HG02840 (cell line): ENCODE results near the gene NUDT13.
"Not testable (repeated sequence)": the region's sequence is repeated elsewhere in the genome, so short reads cannot be mapped to it uniquely, and the experiment has no call there.

Source experiments
- ATAC-seq: cut with Tn5 transposase; IDR thresholded peaks from one replicate; pipeline ENCODE4 v1.9.1; 2021; ENCODE audit warnings: mild to moderate bottlenecking, moderate library complexity, moderate number of reproducible peaks; ENCODE audit not compliant: unreplicated experiment, low FRiP score

Gene NUDT13

DNA sequence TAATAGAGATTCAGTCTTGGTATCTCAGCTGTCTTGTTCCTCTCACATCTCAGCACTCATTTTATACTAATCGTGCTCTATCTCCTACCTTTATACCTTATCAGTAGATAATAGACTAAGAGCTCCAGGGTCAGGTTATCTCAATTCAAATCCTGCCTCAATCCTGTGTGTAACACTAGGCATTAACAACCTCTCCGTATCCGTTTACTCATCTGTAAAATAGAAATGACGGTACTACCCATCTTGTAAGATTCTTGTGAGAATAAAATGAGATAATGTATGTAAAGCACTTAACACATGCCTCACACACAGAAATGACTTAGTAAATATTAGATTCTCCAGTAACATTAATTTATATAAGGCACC lies 13.0 kb upstream of the NUDT13 start:
- peak; percentile 6 for ATAC-seq

DNA sequence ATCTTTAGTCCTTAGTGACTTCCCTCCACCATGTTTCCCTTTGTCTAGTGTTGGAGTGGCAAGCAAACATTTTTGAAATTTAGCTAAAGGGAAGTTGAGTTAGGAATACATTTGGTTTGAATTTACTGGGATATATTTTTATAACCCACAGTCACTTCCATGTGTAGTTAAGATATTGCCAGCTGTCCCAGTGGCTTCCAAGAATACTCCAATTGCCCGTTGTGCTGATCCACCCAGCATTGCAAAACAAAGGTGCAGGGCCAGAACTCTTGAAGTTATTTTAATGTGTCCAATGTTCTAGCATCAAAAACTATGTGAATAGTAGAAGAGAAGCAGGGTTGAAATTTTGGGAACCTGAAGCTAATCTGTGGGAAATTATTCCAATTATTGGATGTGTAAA lies 11.1 kb upstream of the NUDT13 start:
- ATAC-seq = no peak

DNA sequence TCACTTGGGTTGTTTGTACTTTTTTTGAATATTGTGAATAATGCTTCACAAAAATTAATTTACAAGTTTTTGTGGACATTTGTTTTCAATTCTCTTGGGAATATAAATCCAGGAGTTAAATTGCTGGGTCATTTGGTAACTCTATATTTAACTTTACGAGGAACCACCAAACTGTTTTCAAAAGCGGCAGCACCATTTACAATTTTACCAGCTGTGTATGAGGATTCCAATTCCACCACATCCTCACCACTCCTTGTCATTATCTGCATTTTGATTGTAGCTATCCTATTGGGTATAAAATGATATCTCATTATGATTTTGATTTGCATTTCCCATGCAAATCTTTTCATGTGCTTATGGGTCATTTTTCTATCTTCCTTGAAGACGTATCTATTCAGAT lies 4.0 kb upstream of the NUDT13 start:
- no peak for ATAC-seq

DNA sequence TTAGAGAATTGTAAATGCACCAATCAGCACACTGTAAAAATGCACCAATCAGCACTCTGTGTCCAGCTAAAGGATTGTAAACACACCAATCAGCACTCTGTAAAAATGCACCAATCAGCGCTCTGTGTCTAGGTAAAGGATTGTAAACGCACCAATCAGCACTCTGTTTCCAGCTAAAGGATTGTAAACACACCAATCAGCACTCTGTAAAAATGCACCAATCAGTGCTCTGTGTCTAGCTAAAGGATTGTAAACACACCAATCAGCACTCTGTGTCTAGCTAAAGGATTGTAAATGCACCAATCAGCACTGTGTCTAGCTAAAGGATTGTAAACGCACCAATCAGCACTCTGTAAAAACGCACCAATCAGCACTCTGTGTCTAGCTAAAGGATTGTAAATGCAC lies 1.0 kb upstream of the NUDT13 start:
- ATAC-seq = not testable (repeated sequence)

DNA sequence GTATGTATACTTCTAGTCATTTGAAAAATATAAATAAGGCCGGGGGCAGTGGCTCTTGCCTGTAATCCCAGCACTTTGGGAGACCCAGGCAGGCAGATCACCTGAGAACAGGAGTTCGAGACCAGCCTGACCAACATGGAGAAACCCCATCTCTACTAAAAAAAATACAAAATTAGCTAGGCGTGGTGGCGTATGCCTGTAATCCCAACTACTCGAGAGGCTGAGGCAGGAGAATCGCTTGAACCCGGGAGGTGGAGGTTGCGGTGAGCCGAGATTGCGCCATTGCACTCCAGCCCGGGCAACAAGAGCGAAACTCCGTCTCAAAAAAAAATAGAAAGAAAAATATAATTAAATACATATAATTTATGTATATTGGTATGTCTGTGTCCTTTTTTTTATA lies 1.8 kb downstream of the NUDT13 start:
- not testable (repeated sequence) for ATAC-seq

DNA sequence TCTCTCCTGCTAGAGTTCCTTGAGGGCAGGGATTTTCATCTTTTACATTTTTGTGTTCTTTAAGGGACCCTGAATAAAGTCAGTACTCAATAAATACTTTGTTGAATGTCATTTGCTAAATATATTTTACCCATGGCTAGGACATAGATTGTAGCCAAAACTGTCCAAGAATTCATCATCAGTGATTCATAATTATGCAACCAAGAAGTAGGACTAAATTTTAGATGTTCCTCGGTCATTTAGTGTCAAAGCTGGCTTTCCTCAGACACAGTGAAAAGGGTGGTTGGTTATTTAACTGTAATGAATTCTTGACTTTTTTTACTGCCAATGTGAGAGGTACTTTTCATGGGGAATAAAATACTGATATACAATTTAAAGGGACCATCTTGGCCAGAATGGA lies 3.3 kb downstream of the NUDT13 start:
- ATAC-seq = no peak

DNA sequence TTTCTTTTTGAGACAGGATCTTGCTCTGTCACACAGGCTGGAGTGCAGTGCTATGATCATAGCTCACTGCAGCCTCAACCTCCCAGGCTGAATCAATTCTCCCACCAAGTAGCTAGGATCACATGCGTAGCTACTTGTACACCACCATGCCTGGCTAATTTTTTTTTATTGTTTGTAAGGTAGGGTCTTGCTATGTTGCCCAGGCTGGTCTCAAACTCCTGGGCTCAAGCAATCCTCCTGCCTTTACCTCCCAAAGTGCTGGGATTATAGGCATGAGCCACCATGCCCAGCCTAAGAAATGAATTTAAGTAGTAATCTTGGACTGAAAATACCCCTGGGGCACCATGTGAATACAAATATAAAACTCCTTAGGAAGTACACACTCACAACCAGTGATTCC lies 5.8 kb downstream of the NUDT13 start:
- no peak for ATAC-seq

DNA sequence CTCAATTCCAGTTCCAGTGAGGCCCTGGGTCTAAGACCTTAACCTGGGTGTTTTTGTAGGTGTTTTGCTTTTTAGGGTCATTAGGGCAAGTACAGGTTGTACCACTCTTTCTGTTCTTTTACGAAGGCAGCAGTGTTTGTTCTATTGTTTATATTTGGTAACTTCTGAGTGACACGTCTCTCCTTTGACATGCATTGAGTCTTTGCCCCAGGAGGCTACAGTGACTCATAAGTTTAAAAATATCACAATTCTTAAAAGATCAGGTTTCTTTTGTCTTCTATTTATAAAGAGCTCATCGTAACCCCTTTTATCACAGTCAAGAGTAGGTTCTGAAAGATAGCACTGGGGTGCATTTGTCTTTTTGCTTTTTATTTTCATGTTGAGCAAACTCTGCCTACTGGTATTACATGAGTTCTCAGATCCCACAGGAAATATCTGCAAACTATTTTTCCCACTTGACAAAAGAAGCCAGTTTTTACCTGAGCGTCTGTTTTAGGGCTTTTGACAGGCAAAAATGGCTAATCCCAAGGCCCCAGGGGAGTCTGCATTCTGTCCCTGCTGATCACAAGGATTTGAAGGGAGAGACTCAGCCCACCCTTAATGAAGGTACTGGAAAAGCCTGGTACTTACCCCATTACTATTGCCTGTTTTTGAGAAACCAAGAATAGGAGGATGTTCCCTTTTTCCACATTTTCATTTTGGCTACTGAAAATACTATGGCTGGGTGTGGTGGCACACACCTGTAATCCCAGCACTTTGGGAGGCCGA lies 7.9 kb downstream of the NUDT13 start:
- no peak for ATAC-seq

DNA sequence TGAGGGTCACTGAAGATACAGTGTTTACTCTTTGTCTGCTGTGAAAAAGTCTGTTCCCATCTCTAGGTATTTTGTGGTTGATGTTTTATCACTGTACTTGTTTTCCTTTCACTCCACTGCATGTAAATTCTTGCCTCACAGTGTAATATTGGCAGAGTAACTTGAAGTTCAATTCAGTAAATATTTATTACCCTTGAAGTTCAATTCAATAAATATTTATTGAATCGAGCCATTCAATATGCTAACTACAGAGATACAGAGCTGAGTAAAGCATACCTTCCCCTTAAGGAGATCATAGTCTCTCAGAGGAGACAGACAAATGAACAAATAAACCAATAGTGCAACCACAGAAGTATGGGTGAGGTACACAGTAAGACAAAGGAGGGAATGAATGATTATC lies 9.2 kb downstream of the NUDT13 start:
- no peak for ATAC-seq

DNA sequence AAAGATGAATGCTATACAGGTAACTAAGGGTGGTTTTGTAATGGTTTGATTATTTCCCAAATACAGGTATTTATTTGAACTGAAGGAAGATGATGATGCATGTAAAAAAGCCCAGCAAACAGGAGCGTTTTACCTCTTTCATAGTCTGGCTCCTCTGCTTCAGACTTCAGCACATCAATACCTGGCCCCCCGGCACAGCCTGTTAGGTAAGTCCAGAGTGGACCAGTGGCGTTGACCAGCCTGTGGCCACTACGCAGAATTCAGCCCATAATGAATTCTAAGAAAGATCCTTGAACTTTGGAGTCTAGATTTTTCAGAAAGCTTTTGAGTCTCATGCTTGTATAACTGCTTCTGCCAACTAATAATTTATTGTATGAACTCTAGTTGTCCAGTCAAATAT lies 9.7 kb downstream of the NUDT13 start:
- no peak for ATAC-seq

DNA sequence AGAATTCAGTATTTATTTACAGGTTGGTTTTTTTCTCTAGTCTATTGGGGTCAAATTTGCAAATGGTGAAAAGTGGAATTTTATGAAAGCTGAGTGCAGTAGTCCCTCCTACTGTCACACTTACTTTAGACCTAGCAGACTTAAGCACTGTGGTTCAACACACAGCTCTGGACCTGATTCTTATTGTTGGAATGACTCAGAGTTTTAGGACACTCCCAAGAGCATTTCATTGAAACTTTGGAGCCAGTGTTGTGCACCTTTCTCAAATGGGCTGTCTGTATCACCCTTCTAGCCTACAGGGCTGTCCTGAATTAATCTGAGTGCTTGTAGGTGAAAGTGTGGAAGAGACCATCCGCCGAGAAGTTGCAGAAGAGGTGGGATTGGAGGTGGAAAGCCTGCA lies 16.1 kb downstream of the NUDT13 start:
- ATAC-seq = no peak

DNA sequence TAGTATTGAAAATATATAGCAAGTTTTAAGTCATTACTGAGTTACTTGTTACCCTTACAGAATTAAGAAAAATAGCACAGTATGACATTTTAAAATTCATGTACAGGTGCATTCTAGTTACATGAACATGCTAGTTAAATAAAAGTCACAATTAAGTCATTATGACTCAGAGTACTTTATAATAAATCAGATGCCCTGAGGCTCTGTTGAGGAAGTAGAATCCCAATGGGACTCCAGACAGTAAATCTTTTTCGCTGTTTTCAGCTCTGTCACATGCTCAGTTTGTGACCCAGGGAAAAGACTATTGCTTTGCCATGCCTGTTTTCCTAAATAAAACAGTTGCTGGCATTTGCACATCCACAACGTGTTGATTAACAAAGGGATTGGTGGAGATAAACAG lies 21.0 kb downstream of the NUDT13 start:
- no peak for ATAC-seq

DNA sequence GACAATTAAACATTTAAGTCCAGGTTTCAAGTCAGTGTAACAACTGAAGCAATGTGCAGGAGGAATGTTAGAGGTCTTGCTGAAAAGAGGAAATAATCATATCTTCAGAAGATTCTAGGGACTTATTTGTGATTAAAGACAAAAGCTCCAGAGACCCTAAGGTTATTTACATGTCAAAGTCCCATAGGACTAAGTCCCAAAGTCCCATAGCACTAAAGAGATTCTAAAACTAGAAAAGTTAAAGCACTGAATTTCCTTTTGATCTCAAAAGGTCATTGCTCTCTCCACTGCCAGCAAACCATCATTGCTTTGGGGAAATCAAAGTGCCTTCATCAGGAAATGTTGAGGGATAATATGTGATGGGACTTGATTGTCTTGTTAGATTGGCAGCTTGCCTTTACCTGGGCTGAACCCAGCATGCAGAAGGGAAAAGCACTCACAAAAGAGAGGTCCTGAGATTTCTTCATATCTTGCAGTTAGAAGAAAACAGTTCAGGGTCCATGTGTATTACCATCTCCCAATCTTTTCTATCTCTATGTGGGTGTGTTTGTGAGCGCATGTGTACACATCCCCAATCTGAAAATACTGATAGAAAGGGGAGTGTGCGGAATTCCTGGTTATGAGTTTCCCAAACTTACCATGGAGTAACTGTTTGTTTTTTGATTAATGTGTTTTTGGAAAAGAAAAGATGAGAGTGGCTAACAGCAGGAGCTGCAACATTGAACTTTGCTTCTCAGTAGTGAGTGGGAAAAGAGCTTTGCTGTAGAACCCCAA lies 21.8 kb downstream of the NUDT13 start:
- ATAC-seq = no peak

DNA sequence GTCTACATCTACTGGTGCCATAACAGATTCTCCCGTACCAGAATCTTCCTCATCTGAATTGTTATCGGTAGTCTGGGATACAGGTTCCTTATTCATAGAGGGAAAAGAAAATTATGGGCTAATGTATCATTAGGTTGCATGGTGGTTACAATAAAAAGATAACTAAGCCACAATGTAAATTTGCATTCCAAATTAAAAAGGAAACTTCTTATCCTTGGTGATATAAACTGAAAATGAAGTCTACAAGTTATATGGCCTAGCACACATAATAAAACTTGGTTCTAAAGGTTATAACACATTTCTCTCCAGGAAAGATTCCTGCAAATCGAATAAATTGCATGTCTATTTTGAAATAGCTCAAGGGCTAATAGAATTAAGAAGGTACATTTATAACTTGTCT lies 24.5 kb downstream of the NUDT13 start:
- no peak for ATAC-seq

DNA sequence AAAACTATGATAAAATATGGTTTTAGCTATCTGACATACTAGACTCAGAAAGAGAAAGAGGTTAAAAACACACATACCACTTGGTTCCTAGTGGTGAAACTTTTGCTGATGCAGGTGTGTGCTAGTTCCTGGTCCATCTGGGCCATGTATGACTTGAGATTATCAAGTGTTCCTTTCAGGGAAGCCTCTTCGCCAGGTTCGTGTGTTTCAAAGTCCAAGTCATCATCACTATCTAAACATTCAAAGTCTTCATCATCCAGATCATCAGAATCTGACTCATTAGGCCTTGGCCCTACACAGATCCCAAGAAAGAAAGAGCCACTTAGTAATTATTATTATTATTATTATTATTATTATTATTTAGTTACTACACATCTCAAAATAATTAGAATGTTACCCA lies 26.4 kb downstream of the NUDT13 start:
- no peak for ATAC-seq

DNA sequence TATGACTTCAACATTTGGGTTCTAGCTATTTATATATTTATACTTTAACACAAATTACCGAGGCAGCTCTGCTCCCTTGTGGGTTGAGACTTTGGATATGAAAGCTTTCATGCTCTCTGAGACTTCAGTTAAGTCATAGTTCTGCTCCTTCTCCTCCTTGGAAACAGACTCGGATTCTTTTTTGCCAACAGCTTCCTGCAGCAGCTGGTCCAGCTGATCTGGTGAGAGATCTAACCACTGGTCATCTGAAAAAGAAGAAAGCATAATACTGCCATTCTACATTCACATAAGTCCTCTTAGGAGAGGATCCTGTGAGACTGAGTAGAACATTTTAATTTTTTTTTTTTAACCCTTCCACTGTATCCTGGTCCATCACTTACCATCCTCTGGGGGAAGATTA lies 29.0 kb downstream of the NUDT13 start:
- ATAC-seq = no peak

DNA sequence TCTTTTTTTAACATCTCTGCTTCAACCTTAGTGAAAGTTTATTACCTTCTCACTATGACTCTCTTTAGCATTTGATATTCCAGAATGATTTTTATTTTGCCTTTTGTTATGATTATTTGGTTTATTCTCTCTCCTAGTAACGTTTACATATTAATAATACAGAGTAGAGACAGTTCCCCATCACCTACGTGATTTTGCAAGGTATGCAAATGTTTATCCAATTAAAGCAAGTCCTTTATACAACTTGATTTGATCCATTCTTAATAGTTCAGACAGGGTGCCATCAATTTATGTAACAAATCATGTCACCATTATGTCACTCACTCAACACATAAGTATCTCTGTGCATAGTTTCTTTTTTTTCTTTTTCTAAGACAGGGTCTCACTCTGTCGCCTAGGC lies 31.3 kb downstream of the NUDT13 start:
- ATAC-seq = no peak

DNA sequence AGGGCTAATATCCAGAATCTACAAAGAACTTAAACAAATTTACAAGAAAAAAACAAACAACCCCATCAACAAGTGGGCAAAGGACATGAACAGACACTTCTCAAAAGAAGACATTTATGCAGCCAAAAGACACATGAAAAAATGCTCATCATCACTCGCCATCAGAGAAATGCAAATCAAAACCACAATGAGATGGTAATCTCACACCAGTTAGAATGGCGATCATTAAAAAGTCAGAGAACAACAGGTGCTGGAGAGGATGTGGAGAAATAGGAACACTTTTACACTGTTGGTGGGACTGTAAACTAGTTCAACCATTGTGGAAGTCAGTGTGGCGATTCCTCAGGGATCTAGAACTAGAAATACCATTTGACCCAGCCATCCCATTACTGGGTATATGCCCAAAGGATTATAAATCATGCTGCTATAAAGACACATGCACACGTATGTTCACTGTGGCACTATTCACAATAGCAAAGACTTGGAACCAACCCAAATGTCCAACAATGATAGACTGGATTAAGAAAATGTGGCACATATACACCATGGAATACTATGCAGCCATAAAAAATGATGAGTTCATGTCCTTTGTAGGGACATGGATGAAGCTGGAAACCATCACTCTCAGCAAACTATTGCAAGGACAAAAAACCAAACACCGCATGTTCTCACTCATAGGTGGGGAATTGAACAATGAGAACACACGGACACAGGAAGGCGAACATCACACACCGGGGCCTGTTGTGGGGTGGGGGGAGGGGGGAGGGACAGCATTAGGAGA lies 40.6 kb downstream of the NUDT13 start:
- ATAC-seq = not testable (repeated sequence)

DNA sequence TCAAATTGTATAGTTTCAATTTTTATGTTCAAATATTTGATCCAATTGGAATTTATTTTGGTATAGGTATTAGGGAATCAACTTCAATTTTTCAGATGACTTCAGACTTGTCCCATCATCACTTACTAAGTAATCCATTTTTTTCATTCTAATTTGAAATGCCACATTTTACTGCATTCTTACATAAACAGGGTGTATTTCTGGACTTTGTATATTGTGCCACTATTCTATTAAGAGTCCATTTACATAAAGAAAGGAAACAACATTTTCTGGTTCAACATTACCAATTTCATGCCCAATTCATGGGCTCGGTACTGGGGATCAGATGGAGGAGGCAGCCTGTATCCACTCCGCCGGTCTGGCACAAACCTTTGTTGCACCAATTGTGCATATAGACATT lies 41.8 kb downstream of the NUDT13 start:
- no peak for ATAC-seq

DNA sequence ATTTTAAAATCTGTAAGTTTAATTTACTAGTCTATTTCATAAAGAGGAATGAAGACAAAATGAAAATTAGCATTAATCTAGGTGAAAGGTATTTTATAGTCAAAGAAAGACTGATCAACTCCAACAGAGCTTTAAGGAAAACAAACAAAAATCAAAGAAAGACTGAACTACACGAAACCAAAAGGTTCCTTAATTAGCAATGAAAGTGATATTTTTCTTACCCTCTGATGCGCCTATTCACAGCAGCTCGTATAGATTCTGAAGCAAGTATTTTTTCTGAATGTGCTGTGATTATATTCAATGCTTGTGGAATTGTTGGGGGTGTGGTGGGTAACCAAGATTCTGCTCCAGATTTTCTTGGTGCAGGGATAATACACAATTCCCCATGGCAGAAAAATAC lies 45.8 kb downstream of the NUDT13 start:
- ATAC-seq = no peak

DNA sequence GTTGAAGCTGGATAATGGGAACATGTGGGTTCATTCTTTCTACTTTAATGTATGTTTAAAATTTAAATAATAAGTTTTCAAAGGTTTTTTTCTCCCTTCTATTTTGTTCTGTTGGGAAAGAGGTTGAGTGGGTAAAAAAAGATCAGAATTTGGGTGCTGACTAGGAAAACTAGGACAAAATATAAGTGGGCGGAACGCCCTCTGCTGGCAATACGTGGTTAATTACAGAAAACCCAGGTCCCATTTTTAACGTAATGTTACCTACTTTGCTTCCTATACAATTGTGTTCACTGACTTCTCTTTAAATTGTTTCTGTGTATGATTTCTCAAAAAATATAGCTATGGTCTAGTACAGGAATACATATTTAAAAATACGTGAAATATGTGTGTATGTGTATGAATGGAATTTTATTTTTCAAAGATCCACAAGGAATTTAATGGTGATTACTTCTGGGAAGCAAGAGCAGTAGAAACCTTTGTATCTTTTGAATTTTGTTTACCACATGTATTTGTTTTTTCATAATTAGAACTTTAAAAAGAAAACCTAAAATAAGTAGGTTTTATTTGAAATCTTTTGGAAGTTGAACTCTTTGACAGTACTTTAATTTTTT lies 48.9 kb downstream of the NUDT13 start:
- no peak for ATAC-seq
